HuH-7 (cell line): Measurements from ENCODE around the gene LCP2.
"Not testable (repeated sequence)": the region's sequence is repeated elsewhere in the genome, so short reads cannot be mapped to it uniquely, and the experiment has no call there.

Source experiments
- DNase-seq: peaks from one replicate; pipeline ENCODE4 v3.0.0; 2011; ENCODE audit warnings: low spot score

Gene LCP2

DNA sequence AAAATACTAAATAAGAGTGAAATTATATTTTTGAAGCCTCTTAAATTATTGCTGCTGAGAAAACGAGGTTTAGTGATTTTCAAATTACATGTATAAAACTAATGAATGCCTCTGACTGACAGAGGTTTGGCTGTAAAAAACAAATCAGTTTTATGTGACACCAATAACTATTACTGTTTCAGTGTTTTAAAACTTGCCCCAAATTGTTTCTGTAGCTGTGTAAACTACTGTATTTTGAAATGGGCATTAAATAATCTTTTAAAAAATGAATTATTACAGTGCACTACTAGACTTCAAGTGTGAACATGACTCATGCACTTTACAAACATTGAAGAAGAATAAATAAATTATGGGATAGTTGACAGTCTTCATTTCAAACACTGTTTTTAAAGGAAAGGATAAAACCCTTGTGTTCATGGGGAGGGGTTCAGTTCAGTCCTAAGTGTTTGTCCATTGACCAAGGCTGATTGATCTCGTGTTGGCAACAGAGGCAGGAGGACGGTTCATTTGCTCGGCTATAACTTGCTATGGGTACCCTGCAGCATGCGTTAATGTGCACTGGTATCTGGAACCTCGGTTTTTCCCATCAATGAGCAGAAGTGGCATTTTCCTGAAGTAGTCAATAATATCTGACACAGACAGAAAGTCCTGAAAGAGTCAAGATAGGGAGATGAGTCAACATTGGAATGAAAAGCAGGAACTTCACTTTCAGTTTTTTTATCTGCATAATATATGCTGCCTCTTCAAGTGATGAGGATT is 49.2 kb downstream of the LCP2 start:
- no peak for DNase-seq

DNA sequence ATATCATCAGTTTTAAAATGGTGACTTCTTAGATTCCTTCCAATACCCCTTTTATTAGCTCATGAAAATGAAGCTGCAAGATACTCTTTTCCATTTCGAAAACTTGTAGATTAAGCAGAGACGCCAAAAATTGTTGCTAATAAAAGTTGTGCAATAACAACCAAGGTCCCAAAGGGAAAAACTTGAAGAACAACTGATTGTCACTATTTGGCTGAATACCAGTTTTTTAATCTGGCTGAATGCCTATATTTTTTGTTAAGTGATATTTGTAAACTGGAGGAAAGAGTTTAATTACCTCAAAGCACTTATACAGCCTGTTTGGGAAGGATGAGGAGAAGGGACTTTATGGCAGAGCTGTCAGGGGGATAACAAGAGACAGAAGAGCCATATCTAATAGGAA is 50.2 kb downstream of the LCP2 start:
- no peak for DNase-seq

DNA sequence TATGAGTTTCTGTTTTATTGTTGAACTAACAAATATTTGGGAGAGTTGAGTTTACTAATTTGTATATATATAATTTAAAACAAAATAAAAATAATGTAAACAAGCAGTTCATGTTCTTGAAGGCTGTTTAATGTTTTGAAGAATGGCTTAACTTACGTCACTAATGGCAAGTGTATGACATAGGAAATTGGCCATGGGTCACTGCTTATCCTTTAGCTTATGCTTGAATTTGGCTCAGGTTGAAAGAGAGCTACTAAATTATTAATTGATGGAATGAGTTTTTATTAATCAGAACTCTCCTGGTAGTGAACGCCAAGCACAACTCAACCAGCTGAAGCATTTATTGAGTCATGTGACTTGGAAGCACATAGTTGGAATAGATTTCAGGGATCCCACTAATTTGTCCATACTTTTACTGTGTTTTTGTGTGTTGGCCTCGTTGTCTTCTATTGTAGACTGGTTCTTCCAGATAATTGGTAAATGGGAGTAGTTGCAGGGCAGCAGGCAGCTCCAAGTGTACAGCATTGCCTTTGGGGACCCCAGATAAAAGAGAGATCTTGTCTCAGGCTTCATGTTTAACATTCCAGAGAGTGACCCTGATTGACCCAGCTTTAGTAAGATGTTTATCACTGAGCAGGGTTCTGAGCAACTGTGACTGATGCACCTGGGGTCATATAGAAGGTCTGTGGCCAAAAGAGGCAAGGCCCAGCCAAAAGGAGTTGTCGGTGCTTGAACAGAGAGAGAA is 51.3 kb downstream of the LCP2 start:
- DNase-seq = no peak

DNA sequence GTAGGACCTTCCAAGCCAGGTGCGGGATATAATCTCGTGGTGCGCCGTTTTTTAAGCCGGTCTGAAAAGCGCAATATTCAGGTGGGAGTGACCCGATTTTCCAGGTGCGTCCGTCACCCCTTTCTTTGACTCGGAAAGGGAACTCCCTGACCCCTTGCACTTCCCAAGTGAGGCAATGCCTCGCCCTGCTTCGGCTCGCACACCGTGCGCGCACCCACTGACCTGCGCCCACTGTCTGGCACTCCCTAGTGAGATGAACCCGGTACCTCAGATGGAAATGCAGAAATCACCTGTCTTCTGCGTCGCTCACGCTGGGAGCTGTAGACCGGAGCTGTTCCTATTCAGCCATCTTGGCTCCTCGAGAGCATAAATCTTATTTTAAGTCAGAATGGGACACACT is 52.1 kb downstream of the LCP2 start:
- DNase-seq = not testable (repeated sequence)

DNA sequence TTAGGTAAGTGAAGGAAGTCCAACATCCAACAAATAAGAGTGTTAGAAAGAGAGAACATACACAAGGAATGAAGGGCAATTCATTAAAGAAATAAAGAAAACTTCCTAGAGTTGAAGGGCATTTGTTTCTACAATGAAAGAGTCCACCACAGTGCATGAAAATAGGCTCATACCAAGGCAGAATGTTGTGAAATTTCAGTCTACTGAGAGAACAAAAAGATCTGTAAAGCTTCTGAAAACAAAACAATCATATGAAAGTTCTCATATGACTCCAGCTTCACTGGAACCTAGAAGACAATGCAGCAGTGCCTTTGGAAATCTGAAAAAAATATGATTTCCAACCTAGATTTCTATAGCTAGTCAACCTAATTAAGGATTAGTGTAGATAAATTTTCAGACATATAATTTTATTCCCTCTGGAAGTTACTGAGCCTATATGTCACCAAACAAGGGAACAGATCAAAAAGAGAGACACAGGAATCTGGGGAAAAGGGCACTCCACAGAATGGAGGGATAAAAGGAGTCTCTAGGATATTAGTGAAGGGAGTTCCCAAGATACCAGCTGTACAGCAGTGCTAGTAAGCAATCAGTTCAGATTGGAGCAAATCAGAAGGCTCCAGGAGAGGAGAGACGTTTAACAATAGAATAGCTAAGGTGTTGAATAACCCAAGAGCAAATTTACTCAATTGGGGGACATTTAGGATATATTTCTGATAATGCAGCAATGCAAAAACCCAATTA is 59.0 kb downstream of the LCP2 start:
- no peak for DNase-seq

DNA sequence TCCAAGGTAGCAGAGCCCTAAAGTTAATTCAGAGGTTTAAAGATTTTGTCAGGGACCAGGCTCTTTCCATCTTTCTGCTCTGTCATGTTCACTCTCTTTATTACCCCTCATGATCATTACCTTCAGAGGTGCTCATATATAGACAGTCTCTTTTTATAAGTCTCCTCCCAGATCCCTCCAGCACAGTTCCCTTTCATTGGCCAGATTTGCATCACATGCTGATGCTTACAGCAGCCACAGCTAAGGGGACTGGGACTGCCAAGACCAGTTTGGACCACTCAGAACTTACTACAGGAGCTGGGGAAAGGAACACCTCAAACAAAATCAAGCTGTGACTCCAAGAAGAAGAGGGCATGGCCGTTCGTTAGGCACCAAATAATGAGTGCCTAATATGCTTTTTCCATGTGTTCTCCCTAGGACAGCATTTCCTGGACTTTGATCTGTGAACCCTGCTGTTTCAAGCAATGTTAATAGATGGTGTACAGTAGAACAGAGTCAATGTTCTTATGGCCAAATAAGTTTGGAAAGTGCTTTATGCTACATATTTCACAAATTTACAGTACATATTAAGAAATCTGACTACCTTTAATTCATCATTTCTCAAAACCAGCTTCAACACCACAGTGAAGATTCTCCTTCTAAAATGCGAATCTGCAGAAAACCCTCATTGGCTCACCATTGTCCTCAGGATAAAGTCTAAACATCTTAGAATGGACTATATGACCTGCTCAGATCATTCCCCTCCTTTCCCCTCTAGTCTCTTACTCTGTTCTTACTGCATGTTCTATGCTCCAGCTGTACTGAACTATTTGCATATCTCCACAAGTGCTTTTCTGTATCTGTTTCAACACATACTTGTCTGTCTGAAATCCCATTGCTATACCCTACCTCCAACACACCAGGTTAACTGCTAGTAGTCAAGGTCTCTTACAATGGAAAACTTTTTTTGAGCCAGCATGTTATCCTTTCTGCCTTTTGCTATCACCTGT is 61.4 kb downstream of the LCP2 start:
- no peak for DNase-seq

DNA sequence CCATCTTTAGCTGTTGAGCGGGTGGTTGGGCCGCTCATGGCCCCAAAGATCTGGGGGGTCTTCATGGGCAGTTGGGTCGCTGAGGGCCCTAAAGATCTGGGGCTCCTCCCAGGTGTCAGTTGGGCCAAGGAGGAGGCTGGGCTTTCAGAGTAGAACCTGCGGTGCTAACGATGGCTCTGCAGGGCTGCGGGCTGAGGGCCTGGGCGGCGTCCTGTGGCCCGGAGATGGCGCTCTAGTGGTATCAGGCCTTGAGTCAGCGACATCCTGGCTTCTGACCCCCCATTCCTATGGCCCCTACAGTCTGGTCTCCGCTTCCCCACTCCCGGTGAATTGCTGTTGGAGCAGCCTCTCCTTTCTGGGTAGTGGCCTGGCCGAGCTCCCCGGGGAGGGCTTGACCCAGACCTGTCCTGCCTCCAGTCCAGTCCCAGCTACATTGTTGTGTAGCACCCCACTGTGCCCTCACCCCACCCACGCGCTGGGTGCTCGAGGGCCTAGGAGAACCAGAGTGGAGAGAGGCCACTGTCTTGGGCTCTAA is 64.2 kb downstream of the LCP2 start:
- no peak for DNase-seq

DNA sequence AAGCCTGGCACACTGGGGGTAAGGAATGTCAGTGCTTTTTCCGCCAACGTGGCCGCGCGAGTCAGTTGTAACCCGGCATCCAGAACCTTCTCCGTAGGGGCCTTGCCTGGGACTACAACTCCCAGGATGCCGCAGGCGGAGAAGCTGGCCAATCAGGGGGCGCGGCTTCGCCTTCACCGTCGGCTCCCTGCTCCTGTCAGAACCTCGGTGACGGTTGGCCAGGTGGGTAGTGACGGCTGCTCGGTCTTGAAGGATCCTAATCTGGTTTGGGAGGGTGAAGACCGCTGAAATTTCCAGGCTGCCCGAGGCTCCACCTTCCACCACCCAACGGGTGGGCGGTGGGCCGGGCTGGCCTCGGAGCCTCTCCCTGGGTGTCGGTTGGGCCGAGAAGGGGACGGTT is 64.8 kb downstream of the LCP2 start, which contains the start of gene C5orf58:
Gene C5orf58 (plus strand): TSS at position 200 of the 400 bp plus-strand sequence. CDS start 1,992 bp downstream, outside the sequence.
- DNase-seq = no peak

DNA sequence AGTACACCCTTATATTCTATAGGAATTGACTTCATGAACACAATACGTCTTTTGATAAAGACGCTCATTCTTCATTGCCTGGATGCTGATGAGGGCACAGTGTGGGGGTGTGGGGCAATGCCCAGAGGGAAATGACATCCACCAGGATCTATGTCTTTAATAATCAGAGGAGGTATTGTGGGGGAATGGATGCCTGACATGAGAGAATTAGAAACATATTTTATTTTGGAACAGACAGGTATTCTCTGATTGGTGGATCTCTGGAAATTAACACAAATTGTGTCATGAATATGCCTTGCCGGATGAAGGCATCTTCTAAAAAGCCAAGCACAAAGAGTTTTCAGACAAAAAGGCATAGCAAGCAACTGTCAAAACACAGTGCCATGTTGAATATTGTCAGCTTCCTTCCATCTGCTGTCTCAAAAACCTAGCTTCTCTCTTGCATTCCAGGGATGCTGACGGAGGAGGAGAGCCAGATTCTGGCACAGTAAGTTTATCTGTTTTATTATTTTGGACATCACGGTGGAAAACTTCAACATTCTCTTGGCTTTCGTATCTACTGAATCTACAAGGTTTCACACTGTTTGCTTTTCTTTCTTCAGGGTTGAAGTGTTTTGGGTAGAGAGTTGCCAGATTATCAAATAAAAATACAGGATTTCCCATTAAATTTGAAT is 68.7 kb downstream of the LCP2 start:
- DNase-seq = no peak

DNA sequence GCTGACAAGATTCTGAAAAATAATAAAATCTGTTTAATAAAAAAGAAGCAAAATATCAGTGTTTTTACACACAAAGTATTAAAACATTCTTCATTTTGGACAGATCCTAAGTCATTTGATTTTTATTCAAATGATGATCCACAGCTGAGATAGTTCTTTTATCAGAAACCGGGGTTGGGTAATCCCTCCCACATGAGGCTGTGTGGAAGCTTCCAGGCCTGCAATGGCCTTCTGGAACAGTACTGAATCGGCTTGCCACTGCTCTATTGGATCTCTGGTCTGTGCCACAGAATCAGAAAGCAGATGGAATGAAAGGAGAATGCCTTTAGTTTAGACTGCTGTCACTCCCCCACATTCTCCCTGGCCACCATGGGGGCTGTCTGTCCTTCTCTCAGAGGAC is 70.9 kb downstream of the LCP2 start:
- no peak for DNase-seq

DNA sequence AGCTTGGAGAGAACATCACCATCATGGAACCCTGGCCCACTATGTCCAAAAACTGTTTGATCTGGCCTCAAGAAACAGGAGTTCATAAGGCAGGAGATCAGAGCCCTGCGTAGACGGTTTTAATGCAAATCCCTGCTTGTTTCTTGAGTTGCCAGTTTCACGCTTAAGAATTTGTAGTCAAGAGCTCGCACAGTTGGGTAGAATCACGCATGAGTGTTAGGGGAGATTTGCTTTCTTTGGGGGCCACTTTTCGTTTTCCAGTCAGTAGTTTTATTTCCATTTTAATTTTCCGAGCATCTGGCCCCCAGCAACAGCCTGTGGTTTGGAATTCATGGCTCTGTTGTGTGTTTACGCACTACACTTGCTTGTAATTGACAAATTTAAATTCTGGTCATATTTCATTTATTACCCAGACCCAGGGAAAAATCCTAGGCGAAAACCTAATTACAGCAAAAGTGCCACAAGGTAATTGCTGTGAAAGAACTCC is 71.4 kb downstream of the LCP2 start:
- DNase-seq = no peak

DNA sequence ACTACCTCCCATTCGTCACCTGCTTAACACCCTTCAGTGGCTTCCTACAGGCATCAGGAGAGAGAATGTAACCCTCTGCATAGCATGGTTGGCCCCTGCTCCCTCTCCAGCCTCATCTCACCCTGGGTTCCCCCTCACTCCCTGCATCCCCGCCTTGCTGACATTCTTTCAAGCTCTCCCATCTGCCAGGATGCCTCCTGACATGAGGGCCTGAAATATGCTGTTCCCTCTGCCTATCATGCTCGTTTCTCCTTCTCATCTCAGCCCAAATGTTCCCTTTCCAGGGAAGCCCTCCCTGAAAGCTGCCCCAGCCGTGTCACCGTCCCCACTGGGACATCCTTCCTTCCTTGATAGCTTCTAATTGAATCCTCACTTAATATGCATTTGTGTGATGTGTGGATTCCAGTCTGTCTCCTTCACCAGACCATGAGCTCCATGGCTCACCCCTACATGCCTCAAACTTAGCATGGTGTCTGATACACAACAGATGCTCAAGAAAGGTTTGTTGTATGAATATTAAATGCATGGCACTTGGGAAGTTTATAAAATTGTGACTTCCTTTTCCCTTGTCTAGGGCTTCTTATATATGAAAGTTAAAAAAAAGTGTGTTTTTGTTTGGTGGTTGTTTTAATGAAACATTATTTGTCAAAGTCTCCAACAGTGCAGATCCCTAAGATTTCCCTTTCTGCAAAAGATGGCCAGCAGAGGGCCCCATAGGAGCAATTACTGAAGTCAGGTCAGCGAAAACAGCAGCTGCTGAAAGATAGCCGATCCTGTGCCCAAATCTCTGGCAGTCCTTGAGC is 72.0 kb downstream of the LCP2 start:
- DNase-seq = peak; percentile 44

DNA sequence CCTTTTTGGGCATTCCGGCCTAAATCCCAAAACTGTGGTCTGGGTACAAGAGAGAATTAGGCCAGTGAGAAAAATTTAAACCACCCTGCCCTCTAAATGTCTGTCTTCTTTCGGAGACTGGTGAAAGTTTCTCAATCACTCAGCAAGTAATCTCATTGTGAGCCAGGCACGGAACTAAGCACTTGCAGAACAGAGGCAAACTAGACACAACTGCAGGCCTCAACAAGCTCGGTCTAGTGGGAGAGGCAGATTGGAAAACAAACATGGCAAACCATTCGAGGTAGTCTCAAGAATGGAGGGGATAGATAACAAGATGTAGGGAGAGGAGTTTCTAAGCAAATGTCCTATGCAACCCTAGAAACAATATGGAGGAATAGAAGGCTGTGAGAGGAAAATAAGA is 73.7 kb downstream of the LCP2 start:
- DNase-seq = no peak

DNA sequence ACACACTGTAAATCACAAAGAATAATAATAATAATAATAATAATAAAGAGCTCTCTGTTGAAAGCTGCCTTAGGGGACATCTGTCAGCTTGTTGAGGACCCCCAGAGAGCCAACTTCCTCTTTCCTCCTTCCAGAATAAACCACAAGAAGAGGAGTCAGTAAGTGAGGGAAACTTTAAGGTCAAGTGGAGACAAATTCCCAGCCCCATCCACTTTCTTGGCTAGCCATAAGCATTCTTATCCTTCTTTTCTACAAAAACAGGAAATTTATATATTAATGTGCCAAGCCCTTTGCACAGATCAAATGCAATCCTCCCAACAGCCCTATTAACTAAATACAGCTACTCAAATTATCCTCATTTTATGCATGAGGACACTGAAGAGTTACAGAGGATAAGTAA is 74.2 kb downstream of the LCP2 start:
- no peak for DNase-seq

DNA sequence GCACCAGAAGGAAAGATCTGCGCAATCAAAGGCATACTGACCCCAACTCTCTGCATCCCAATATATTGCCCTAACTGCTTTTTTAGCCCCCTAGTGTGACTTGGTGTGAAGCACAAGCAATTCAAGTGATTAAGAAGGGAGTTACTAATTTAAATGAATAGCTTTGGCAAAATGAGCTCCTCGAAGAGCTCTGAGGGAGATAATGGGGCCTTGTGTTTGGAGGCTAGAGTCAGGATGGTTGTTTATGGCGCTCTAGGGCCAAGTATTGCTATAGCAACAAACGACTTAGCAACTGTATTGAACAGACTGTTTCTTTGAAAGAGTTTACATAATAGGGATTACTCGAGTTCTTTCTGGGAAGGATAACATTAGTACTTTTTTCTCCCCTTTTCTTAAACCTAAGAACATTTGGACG is 76.2 kb downstream of the LCP2 start:
- DNase-seq = no peak

DNA sequence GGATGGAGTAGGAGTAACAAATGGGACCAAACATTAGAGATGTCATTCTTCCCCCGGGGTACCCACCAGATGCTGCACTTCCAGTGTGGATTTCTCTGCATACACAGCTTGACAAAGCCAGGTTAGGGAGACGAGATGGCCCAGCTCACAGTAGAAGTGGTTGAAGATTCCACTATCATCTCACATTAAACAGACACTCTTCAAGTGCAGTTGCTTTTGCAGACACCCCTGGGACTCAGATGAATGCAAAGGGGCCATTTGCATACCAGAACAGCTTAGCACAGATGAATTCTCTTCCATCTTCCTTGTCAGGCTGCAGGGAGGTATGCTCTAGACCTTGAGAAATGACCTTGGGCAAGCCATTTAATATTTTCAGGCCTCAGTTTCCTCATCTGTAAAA is 77.4 kb downstream of the LCP2 start:
- no peak for DNase-seq

DNA sequence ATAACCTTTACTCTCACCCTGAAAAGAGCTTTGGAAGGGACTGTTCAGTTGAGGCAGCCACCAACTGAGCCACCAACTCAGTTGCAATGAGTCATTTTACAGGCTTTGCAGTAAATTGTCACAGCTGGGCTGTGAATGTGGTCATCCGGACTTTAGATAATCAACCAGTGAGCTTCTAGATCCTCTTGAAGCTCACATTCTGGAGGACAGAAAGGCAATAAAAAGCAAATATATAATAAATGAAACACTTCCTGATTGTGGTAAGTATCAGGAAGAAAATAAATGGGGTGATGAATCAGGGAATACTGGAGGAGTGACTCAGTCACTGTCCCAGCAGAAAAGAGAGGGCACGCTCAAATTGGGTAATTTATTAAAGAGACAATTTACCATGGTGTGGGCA is 78.0 kb downstream of the LCP2 start:
- DNase-seq = no peak

DNA sequence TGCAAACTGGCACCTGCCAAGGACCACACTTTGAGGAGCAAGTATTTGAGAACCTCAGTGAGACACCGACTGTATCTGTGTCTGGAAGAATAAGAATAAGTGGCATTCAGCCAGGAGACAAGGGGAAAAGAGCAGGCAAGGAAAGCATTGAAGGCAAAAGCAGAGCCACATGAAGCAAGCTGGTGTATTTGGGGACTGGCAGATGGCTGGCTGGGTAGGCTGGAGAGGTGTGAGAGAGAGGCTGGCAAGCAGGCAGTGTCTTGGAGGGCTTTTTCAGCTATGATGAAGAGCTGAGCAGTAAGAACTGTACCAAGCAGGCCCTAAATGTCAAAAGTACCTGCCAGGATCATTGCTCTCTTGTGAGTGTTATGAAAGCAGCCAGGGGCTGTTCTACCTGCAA is 78.9 kb downstream of the LCP2 start:
- DNase-seq = no peak

DNA sequence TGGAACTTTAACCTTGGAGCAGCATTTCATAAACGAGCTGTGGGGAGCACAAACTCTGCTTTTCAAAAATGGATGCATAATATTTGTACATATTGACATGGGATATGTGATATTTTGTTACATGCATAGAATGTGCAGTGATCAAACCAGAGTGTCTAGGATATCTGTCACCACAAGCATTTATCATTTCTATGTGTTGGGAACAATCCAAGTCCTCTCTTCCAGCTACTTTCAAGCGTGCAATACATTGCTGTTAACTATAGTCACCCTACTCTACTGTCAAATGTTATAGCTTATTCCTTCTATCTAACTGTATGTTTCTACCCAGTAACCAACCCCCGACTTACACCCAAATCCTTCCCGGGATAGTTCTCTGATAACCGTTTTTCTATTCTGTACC is 79.7 kb downstream of the LCP2 start:
- DNase-seq = no peak
